T-helper 17 cell (primary cell): ENCODE data around the gene GRM8. TPM values are rescaled to one million over a fixed set of nuclear protein-coding genes. Genes with fewer than 3 reads are reported as not detected.

ENCODE experiments used
- ATAC-seq: fragments of 150-1000 bp; cut with Tn5 transposase; 2 replicates; pipeline ENCODE4 v1.10.0; 2021; ENCODE audit warnings: mild to moderate bottlenecking, moderate library complexity
- DNase-seq, 3 donors: peaks; one replicate each; pipeline versions ENCODE4 v3.0.0 to v3.0.0-alpha.2; 2020 to 2021
- H3K9me3 ChIP-seq: one replicate; pipeline ENCODE4 v1.7.0; 2013; ENCODE audit warnings: low read length, mild to moderate bottlenecking; ENCODE audit not compliant: control insufficient read depth, poor library complexity, severe bottlenecking
- H3K27ac Mint-ChIP-seq: one replicate; pipeline ENCODE4 v1.8.0; 2022; ENCODE audit warnings: mild to moderate bottlenecking, moderate library complexity, mixed read lengths
- H3K27me3 Mint-ChIP-seq: one replicate; pipeline ENCODE4 v1.8.0; 2022; ENCODE audit warnings: mixed read lengths
- H3K36me3 Mint-ChIP-seq: one replicate; pipeline ENCODE4 v1.8.0; 2022; ENCODE audit warnings: low read depth, mixed read lengths
- H3K4me1 Mint-ChIP-seq: one replicate; pipeline ENCODE4 v1.8.0; 2022; ENCODE audit warnings: mild to moderate bottlenecking, mixed read lengths
- H3K4me3 Mint-ChIP-seq: one replicate; pipeline ENCODE4 v1.8.0; 2022; ENCODE audit warnings: mild to moderate bottlenecking, moderate library complexity, mixed read lengths
- total RNA-seq, 4 donors: library from RNA in 2 of 4; stranded (reverse) in 2 of 4; gene quantifications; one replicate each; pipeline ENCODE4 v1.2.3 and lab custom pipeline; 2022 to 2026

The GRM8 gene
- total RNA-seq, 2 donors from 2014 or later, result not detected

DNA sequence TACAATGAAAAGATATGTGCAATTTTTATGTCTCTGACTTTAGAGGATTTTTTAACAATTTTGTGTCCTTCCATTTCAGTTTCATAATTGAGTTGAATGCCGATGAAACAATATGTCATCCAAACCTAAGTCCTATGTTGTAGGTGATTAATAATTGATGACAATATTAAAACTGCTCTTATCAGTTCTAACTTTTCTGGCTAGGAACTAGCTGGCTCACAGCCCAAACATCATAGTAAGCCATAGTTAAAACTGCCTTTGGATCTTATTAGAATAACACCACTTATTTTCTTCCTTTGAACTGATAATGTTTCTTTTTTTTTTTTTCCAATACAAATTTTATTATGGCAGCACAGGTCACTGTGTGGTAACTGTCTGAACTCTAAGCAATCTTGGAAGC lies 230.9 kb downstream of the GRM8 start:
- Mint-ChIP-seq H3K27ac (no peak overlapping the region), H3K36me3 (no peaks in the 10 kb centered on the region), H3K4me1 (no peaks in the 10 kb centered on the region), H3K27me3 (peaks cover 5% of the 10 kb centered on the region), H3K4me3 (no peak overlapping the region)
- ATAC-seq (no peak), DNase-seq (no peak)
- no peaks in the 10 kb centered on the region for H3K9me3 ChIP-seq

DNA sequence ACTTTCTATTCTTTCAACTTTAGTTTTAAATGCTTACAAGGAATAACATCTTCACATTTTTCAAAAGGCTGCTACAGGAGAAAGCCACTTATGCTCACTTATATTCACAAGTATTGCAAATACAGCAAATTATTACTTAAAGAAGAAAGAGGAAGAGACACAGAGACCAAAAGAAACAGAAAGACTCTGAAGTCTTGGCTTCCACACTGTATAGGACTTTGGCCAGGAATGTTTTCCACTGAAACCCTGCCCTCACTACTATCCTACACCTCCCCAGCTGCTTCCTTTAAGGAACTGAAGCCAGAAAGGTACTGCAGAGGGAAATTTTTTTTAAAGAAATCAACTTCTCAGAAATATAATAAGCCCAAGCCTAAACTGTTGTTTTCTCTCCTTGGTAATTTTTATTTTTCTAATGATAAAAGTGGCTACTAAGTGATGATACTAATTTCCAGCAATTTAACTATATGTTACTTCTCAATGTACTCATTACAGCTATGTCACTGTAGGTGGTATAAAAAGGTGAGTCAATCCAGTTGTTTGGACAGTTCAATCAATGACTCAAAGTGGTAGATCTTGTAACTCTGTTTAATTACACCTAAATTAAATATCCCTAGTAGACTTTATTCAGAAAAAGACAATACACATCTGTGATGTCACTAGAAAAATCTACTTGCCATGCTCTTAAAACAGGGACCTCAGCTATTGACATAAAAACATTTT lies 231.6 kb downstream of the GRM8 start:
- ATAC-seq, result no peak

DNA sequence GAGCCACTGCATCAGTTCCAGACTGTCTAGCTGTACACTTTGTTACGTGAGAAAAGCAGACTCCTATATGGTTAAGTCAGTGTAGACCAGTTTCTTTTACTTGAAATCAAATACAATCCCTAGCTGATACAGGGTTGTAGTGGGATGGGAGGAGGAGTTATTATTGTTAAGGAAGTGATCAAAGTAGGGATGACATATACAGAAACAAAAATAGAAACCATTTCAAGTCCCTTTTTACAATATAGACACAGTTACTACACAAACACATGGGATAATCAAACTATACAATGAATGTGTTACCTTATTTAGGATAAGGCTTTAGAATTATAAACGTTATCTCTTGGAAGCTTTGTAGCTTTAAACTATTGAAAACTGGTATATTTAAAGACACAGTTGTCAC lies 233.9 kb downstream of the GRM8 start:
- ATAC-seq (no peak), DNase-seq (no peak)
- Mint-ChIP-seq H3K36me3 (no peaks in the 10 kb centered on the region), H3K27ac (no peak overlapping the region), H3K4me1 (no peaks in the 10 kb centered on the region), H3K4me3 (no peak overlapping the region), H3K27me3 (peaks cover 7% of the 10 kb centered on the region)
- no peaks in the 10 kb centered on the region for H3K9me3 ChIP-seq

More for the DNA sequence above, 231.6 kb downstream of the GRM8 start:
- Mint-ChIP-seq H3K36me3 (no peaks in the 10 kb centered on the region), H3K27me3 (peaks cover 5% of the 10 kb centered on the region), H3K27ac (no peak overlapping the region), H3K4me3 (no peak overlapping the region), H3K4me1 (no peaks in the 10 kb centered on the region)
- no peak for DNase-seq
- H3K9me3 ChIP-seq, result no peaks in the 10 kb centered on the region

- H3K9me3 ChIP-seq, result no peaks in the 10 kb centered on the region
- H3K27me3 Mint-ChIP-seq, result peaks cover 10% of the 10 kb centered on the region
- H3K27ac Mint-ChIP-seq, result no peak overlapping the region
- ATAC-seq, result no peak
- H3K4me1 Mint-ChIP-seq, result no peaks in the 10 kb centered on the region
- H3K36me3 Mint-ChIP-seq, result no peaks in the 10 kb centered on the region
- DNase-seq, result no peak
- H3K4me3 Mint-ChIP-seq, result no peak overlapping the region
Measured at GRCh38 chr7:127017196-127017595, 235.5 kb downstream of the GRM8 start.

DNA sequence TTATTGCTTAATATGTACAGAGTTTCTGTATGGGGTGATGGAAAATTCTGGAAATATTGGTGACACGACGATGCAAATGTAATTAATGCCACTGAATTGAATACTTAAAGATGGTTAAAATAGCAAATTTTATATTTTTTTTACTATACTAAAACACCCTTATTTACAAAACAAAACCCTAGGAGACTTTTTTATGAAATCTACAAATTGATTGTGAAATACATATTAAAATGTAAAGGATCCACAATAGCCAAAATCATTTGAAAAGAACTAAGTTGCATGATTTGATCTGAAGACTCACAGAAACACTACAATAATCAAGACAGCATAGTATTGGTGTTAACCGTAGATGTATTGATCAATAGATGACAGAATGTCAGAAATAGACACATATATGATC lies 252.0 kb downstream of the GRM8 start:
- Mint-ChIP-seq H3K27ac (no peak overlapping the region), H3K27me3 (no peaks in the 10 kb centered on the region), H3K36me3 (no peaks in the 10 kb centered on the region), H3K4me1 (no peaks in the 10 kb centered on the region), H3K4me3 (no peak overlapping the region)
- H3K9me3 ChIP-seq, result no peaks in the 10 kb centered on the region
- ATAC-seq (no peak), DNase-seq (no peak)

DNA sequence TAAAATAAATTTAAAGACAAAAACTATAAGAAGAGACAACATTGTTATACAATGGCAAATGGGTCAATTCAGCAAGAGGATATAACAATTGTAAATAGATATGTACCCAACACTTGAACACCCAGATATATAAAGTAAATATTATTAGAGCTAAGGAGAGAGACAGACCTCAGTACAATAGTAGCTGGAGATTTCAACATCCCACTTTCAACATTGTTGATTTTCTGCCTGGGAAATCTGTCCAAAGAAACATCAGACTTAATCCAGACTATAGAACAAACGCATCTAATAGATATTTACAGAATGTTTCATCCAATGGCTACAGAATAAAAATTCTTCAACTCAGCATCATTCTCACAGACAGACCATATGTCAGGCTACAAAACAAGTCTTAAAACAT lies 256.1 kb downstream of the GRM8 start:
- no peak for ATAC-seq
- Mint-ChIP-seq H3K4me3 (no peak overlapping the region), H3K27me3 (peaks cover 8% of the 10 kb centered on the region), H3K4me1 (no peaks in the 10 kb centered on the region), H3K36me3 (peaks cover 2% of the 10 kb centered on the region), H3K27ac (no peak overlapping the region)
- DNase-seq, result no peak
- no peaks in the 10 kb centered on the region for H3K9me3 ChIP-seq

GRCh38 chr7:126993626-126994213 lies 259.0 kb downstream of the GRM8 start:
- ATAC-seq (no peak), DNase-seq (no peak)
- H3K27me3 Mint-ChIP-seq, result peaks cover 8% of the 10 kb centered on the region
- peaks cover 2% of the 10 kb centered on the region for H3K36me3 Mint-ChIP-seq
- H3K27ac Mint-ChIP-seq, result no peak overlapping the region
- no peaks in the 10 kb centered on the region for H3K9me3 ChIP-seq
- H3K4me1 Mint-ChIP-seq, result no peaks in the 10 kb centered on the region
- H3K4me3 Mint-ChIP-seq, result no peak overlapping the region

- no peaks in the 10 kb centered on the region for H3K9me3 ChIP-seq
- no peak overlapping the region for H3K4me3 Mint-ChIP-seq
- DNase-seq (no peak), ATAC-seq (no peak)
- no peaks in the 10 kb centered on the region for H3K4me1 Mint-ChIP-seq
- H3K36me3 Mint-ChIP-seq, result no peaks in the 10 kb centered on the region
- H3K27me3 Mint-ChIP-seq, result no peaks in the 10 kb centered on the region
- no peak overlapping the region for H3K27ac Mint-ChIP-seq
Measured at GRCh38 chr7:126988022-126988421, 264.7 kb downstream of the GRM8 start.

GRCh38 chr7:126979722-126980121 lies 273.0 kb downstream of the GRM8 start:
- H3K27ac Mint-ChIP-seq, result no peak overlapping the region
- no peaks in the 10 kb centered on the region for H3K9me3 ChIP-seq
- no peak for ATAC-seq
- H3K4me1 Mint-ChIP-seq, result no peaks in the 10 kb centered on the region
- no peak overlapping the region for H3K4me3 Mint-ChIP-seq
- H3K36me3 Mint-ChIP-seq, result no peaks in the 10 kb centered on the region
- DNase-seq, result no peak
- H3K27me3 Mint-ChIP-seq, result peaks cover 16% of the 10 kb centered on the region

GRCh38 chr7:126978865-126979264 lies 273.9 kb downstream of the GRM8 start:
- no peaks in the 10 kb centered on the region for H3K4me1 Mint-ChIP-seq
- no peak overlapping the region for H3K27ac Mint-ChIP-seq
- H3K36me3 Mint-ChIP-seq, result no peaks in the 10 kb centered on the region
- no peaks in the 10 kb centered on the region for H3K9me3 ChIP-seq
- no peak for ATAC-seq
- no peak overlapping the region for H3K4me3 Mint-ChIP-seq
- peaks cover 16% of the 10 kb centered on the region for H3K27me3 Mint-ChIP-seq
- DNase-seq, result no peak

DNA sequence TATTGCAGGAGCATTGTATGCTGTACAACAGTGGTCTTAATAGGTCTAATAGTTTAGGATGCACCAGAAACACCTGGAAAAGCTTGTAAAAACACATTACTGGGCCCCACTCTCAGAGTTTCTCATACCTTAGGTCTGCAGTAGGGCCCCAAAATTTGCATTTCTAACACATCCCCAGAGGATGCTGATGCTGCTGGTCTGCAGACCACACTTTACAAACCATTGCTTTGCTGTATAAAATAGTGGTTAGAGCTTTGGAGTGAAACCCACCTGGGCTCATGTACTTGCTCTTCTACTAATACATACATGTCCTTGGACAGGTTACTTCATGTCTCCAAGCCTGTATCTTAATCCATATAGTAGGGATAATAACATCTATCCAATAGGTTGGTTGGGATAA lies 279.7 kb downstream of the GRM8 start:
- Mint-ChIP-seq H3K27me3 (peaks cover 11% of the 10 kb centered on the region), H3K4me1 (no peaks in the 10 kb centered on the region), H3K36me3 (no peaks in the 10 kb centered on the region), H3K27ac (no peak overlapping the region), H3K4me3 (no peak overlapping the region)
- DNase-seq (no peak), ATAC-seq (no peak)
- no peaks in the 10 kb centered on the region for H3K9me3 ChIP-seq

- no peak for ATAC-seq
- no peak overlapping the region for H3K27ac Mint-ChIP-seq
- H3K9me3 ChIP-seq, result no peaks in the 10 kb centered on the region
- H3K4me3 Mint-ChIP-seq, result no peak overlapping the region
- H3K27me3 Mint-ChIP-seq, result peaks cover 11% of the 10 kb centered on the region
- no peaks in the 10 kb centered on the region for H3K4me1 Mint-ChIP-seq
- H3K36me3 Mint-ChIP-seq, result no peaks in the 10 kb centered on the region
- DNase-seq, result no peak
Measured at GRCh38 chr7:126972571-126972970, 280.2 kb downstream of the GRM8 start.

GRCh38 chr7:126959649-126960048 lies 293.1 kb downstream of the GRM8 start:
- H3K4me3 Mint-ChIP-seq, result no peak overlapping the region
- no peak overlapping the region for H3K27ac Mint-ChIP-seq
- ATAC-seq (no peak), DNase-seq (no peak)
- H3K36me3 Mint-ChIP-seq, result no peaks in the 10 kb centered on the region
- H3K4me1 Mint-ChIP-seq, result no peaks in the 10 kb centered on the region
- H3K9me3 ChIP-seq, result no peaks in the 10 kb centered on the region
- peaks cover 12% of the 10 kb centered on the region for H3K27me3 Mint-ChIP-seq

DNA sequence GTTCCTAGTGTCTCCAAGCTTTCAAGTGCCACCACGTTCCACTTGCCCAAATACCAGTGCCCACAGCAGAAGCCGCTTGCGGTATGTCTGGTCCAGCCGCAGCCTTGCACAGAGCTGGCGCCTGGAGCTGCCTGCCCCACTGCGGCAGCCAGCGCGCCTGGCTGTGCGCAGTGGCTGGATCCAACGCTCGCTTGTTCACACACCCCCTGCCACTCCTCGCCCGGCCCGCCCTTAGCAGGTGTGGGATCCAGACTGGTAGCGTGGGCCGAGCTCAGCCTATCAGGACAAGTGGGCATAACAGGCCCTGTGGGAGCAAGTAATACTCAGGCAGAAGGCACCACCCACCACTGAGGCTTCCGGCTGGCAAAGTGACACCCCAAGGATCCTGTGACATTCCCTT lies 294.4 kb downstream of the GRM8 start:
- ATAC-seq, result no peak
- H3K27ac Mint-ChIP-seq, result no peak overlapping the region
- H3K4me1 Mint-ChIP-seq, result no peaks in the 10 kb centered on the region
- H3K9me3 ChIP-seq, result no peaks in the 10 kb centered on the region
- H3K36me3 Mint-ChIP-seq, result no peaks in the 10 kb centered on the region
- no peak overlapping the region for H3K4me3 Mint-ChIP-seq
- DNase-seq, result no peak
- peaks cover 12% of the 10 kb centered on the region for H3K27me3 Mint-ChIP-seq
